Stimulated activated effector memory CD8-positive, alpha-beta T cell treated with anti-CD3 and anti-CD28 coated beads, Interleukin-12 subunit alpha, Interleukin-12 subunit beta, amount 100 ng/mL, for 72 hours (primary cell): ENCODE measurements around the gene DPP10.

Experiments
- ATAC-seq: fragments of 150-1000 bp; cut with Tn5 transposase; 2 replicates; pipeline ENCODE4 v1.10.0; 2021
- DNase-seq, 2 donors: peaks; one replicate each; pipeline ENCODE4 v3.0.0; 2021 to 2022; ENCODE audit warnings: low spot score in 2 of 2
- H3K27ac Mint-ChIP-seq: one replicate; pipeline ENCODE4 v1.8.0; 2022; ENCODE audit warnings: mild to moderate bottlenecking, mixed read lengths
- H3K36me3 Mint-ChIP-seq: one replicate; pipeline ENCODE4 v1.8.0; 2022; ENCODE audit warnings: mild to moderate bottlenecking, mixed read lengths
- H3K4me1 Mint-ChIP-seq: one replicate; pipeline ENCODE4 v1.8.0; 2022; ENCODE audit warnings: mixed read lengths
- H3K4me3 Mint-ChIP-seq: one replicate; pipeline ENCODE4 v1.8.0; 2022; ENCODE audit warnings: mild to moderate bottlenecking, mixed read lengths
- H3K9me3 Mint-ChIP-seq: one replicate; pipeline ENCODE4 v1.8.0; 2022; ENCODE audit warnings: mixed read lengths

Gene DPP10

DNA sequence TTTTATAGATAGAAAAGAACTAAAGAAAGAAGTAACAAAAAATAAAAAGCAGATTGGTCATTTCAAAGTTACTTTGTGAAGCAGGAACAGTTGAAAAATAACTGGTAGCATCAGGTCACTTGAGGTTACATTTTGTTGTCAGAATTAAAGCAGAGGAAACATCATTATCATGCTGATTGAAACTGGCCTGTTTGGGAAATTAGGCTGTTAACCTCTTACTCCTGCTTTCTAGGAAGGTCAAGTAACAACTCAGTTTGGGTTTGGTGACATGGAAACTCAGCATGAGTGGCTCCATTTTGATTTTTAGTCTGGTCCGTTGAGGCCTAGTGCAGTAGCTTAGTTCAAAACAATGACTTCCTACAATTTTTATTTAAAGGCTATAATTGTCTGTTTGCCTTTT, 1383.5 kb downstream of the DPP10 start:
- H3K4me1 Mint-ChIP-seq, result no peaks in the 10 kb centered on the region
- no peak overlapping the region for H3K27ac Mint-ChIP-seq
- H3K9me3 Mint-ChIP-seq, result peaks cover 21% of the 10 kb centered on the region
- ATAC-seq (no peak), DNase-seq (no peak)
- H3K36me3 Mint-ChIP-seq, result no peaks in the 10 kb centered on the region
- no peak overlapping the region for H3K4me3 Mint-ChIP-seq

DNA sequence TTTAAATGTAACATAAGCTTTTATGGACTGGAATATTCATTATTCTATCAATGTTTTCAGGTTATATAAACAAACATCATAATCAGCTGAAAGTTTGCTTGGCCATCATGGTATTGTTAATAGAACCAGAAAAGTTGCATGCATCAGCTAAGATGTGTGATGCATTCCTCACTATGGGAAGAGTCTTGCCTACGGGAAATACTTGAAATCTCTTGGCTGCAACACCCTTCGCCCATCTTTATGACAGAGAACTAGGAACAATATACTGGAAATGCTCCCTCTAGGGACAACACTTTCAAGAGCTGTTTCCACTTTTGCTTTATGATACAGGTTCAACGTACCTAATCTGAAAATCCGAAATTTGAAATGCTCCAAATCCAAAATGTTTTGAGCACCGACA, 1390.8 kb downstream of the DPP10 start:
- Mint-ChIP-seq H3K27ac (no peak overlapping the region), H3K4me3 (no peak overlapping the region), H3K4me1 (no peaks in the 10 kb centered on the region), H3K36me3 (no peaks in the 10 kb centered on the region), H3K9me3 (peaks cover 17% of the 10 kb centered on the region)
- ATAC-seq, result no peak
- no peak for DNase-seq

- Mint-ChIP-seq H3K4me1 (no peaks in the 10 kb centered on the region), H3K4me3 (no peak overlapping the region), H3K9me3 (peaks cover 9% of the 10 kb centered on the region), H3K27ac (no peak overlapping the region), H3K36me3 (no peaks in the 10 kb centered on the region)
- DNase-seq (no peak), ATAC-seq (no peak)
Observed at GRCh38 chr2:115838539-115838938, 1396.1 kb downstream of the DPP10 start.

DNA sequence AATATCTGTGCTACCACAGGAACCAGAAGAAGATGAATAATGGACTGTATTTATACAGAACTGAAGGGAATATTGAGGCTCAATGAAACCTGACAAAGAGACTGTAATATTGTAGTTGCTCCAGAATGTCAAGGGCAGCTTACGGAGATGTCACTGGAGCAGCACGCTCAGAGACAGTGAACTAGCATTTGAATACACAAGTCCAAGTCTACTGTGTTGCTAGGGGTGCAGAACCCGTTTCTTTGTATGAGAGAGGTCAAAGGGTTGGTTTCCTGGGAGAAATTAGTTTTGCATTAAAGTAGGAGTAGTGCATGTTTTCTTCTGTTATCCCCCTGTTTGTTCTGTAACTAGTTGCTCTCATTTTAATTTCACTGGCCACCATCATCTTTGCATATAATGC, 1399.9 kb downstream of the DPP10 start:
- H3K9me3 Mint-ChIP-seq, result peaks cover 12% of the 10 kb centered on the region
- H3K27ac Mint-ChIP-seq, result no peak overlapping the region
- H3K4me1 Mint-ChIP-seq, result no peaks in the 10 kb centered on the region
- H3K36me3 Mint-ChIP-seq, result no peaks in the 10 kb centered on the region
- ATAC-seq (no peak), DNase-seq (no peak)
- H3K4me3 Mint-ChIP-seq, result no peak overlapping the region

DNA sequence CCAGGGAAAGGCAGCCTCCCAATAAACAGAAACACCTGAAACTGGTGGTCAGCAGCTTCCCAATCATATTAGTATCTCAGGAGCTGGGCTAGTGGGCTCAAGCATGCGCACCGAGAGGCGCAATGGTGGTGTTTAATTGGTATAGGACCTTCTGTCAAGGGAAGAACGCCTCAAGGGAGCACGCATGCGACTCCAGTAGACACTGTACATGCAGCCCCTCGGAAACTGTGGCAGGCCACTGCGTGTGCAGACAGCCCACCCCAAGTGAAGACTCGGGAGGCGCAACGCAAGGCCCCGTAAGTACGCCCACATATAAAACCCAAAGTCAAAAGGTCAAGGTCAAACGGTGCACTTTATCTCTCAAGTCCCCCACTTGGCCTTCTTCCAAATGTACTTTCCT, 1405.8 kb downstream of the DPP10 start:
- Mint-ChIP-seq H3K4me1 (no peaks in the 10 kb centered on the region), H3K9me3 (peaks cover 19% of the 10 kb centered on the region), H3K4me3 (no peak overlapping the region), H3K36me3 (no peaks in the 10 kb centered on the region), H3K27ac (no peak overlapping the region)
- no peak for ATAC-seq
- no peak for DNase-seq

GRCh38 chr2:115867024-115867423, 1424.6 kb downstream of the DPP10 start:
- no peak for DNase-seq
- Mint-ChIP-seq H3K4me3 (no peak overlapping the region), H3K27ac (no peak overlapping the region), H3K4me1 (no peaks in the 10 kb centered on the region), H3K36me3 (no peaks in the 10 kb centered on the region), H3K9me3 (peaks cover 17% of the 10 kb centered on the region)
- no peak for ATAC-seq

- Mint-ChIP-seq H3K27ac (no peak overlapping the region), H3K4me3 (no peak overlapping the region), H3K36me3 (no peaks in the 10 kb centered on the region), H3K4me1 (no peaks in the 10 kb centered on the region), H3K9me3 (peaks cover 23% of the 10 kb centered on the region)
- no peak for DNase-seq
- ATAC-seq, result no peak
Observed at GRCh38 chr2:115874427-115874826, 1432.0 kb downstream of the DPP10 start.

DNA sequence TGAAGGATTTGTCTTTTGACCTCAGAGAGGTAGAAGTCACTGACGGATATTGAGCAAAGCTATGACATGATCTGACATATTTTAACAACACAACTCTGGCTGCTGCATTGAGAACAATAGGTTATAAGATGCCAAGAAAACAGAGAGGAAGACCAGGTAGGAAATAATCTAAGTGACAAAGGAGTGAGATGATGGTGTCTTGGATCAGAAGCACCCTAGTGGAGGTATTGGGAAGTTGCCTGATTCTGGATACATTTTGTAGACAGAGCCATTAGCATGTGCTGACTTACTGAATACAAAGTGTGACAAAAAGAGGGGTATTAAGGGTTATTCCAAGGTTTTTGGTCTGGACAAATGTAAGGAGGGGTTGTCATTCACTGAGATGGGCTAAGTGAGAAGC, 1438.1 kb downstream of the DPP10 start:
- Mint-ChIP-seq H3K4me3 (no peak overlapping the region), H3K27ac (no peak overlapping the region), H3K36me3 (no peaks in the 10 kb centered on the region), H3K9me3 (peaks cover 23% of the 10 kb centered on the region), H3K4me1 (no peaks in the 10 kb centered on the region)
- no peak for DNase-seq
- no peak for ATAC-seq

DNA sequence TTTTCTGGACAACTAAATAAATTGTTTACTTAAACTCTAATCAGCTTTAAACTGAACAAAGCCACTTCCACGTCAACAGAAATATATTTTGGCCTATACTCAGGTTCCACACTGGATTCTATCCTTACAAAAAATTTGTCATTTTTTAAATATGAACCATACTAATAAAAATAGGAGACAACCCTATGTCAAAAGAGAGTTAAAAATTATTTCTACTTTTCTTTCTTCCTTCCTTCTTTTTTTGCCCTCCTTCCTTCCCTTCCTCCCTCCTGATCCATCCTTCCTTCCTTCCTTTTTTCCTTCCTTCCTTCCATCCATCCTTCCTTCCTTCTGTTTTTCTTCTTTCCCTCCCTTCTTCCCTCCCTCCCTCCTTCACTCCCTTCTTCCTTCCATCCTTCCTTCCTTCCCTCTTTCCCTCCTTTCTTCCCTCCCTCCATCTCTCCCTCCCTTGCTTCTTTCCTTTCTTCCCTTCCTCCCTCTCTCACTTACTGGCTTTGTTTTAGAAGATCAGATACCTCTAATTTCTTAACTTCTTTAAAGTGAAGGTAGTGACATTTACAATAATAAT, 1444.9 kb downstream of the DPP10 start:
- no peak for DNase-seq
- H3K9me3 Mint-ChIP-seq, result peaks cover 25% of the 10 kb centered on the region
- no peak overlapping the region for H3K27ac Mint-ChIP-seq
- H3K4me3 Mint-ChIP-seq, result no peak overlapping the region
- no peaks in the 10 kb centered on the region for H3K36me3 Mint-ChIP-seq
- H3K4me1 Mint-ChIP-seq, result no peaks in the 10 kb centered on the region
- ATAC-seq, result no peak
